SW 1271 (cell line): ENCODE data around the gene TSPAN15.

ENCODE experiments used
- DNase-seq, 2 experiments: peaks; one replicate each; lab custom pipeline; 2025; lab: John Stamatoyannopoulos, UW

Gene TSPAN15

DNA sequence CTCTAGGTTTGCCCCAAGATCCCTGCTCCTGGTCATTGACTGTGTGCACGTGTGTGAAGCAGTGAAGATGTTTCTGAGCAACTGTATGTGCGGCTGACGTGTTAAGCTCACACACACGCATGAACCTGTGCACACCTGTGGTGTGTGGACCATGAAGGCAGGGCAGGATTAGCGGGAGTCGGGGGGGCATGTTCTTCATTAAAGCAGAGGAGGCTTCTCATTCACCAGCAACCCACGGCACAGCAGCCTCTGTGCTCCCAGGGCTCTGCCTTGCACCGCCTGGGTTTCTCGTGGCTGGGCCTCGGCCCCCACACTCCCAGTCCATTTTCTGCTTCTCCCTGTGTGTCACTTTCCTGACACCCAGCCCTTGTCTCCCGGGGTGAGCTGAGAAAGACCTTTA, 33.7 kb upstream of the TSPAN15 start:
- no peak for DNase-seq

DNA sequence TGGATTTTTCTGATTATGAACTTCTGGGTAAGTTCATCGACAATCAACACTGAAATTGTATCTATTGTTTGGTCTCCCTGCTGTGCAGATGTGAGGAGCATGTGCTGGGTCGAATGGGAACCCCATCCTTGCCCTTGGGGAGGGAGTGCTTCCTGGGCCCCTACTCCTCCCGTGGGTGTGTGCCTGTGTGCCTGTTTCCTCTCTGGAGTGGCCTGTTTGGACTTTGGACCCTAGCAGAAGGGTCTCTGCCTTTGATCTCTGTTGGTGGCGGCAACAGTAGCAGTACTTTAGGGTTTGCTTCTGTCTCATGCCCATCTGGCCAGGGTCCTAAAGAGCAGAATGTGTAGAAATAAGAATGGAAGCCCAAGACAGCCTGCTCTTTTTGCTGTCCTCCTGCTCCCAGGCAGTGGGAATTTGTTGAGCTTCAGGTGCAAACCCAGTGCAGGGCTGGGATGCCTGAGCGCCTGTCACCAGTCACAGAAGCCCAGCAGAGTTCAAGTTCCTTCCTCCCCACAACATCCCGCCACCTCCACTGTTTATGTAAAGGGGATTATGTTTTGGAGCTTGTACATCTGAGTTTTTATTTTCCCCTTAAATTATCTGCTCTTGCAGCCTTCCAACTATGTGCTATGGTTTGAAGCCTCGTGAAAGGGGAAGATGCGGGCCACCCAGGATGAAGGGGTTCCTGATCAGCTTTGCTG, 33.1 kb upstream of the TSPAN15 start:
- no peak for DNase-seq

DNA sequence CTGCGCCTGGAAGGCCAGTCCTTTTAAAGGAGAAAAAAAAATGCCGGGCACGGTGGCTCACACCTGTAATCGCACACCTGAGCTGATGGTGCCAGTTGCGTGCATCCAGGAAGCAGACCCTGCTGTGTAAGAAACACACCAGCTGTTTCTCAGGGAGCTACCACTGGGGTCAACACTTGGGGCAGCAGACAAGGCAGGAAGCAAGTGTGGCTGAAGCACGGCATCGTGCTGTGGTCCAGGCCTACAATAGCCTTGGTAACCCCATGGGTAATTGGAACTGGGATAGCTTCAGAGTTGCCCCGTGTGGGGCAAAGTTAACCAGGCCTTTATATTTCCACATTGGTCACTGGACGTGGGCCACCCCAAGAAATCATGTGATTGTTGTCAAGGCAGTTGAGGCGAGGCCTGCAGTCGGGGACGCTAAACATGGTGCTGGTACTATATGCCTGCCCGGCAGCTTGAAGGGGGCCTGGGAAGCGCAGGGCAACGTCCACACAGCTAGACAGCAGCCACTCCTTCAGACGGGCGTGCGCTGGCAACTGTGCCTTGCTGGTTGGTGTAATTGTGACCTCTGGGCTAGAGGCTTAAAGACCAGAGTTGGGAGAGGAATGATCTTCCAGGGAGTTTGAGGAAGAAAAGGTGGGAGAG, 32.0 kb upstream of the TSPAN15 start:
- no peak for DNase-seq

DNA sequence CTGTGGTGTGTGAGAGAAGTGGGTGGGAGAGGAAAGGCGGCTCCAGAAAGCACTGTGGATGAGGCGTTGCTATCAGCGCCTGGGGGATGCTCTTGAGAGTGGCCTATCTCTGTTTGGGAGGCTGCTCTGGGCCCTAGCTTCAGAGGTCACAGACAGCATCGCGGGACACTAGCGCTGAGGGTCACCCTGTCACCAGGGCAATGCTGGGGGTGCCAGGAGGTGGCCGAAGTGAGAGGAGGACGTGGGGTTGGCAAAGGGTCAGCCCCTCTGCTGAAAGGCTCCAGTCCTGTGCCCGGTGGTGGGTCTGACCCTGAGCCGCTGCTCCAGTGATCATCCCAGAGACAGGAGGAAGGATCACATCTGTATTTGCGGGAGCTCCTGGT, 31.5 kb upstream of the TSPAN15 start:
- DNase-seq = no peak

DNA sequence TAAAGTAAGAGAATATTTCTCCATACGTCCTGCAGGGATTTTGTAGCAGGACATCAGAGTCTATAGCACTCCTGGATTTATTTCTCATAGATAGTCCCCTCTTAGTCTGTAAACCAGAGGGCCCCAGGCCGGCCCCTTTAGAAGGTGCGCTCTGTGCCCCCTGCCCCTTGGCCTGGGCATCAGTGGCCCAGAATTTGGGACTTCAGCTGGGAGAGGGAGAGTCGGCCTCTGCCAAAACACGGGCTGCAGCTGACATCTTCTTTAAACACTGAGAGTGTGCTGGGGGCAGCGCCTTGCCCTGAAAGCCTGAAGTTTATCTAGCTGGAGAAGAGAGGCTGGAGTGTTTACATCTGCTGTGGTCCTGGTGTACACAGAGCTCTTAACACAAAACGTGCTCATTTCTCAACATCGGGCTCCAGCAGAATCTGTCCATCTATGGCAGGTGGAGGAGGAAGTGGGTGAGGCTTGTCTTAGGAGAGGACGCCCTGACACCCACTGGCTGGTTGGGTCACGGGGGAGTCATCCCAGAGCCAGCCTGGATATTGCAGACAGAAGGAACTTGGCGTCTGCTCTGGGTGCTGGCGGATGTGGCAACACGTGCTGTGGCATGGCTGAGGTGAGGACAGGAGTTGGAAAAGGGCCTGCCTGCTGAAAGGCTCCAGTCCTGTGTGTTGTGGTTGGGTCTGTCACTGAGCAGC, 29.5 kb upstream of the TSPAN15 start:
- no peak for DNase-seq

DNA sequence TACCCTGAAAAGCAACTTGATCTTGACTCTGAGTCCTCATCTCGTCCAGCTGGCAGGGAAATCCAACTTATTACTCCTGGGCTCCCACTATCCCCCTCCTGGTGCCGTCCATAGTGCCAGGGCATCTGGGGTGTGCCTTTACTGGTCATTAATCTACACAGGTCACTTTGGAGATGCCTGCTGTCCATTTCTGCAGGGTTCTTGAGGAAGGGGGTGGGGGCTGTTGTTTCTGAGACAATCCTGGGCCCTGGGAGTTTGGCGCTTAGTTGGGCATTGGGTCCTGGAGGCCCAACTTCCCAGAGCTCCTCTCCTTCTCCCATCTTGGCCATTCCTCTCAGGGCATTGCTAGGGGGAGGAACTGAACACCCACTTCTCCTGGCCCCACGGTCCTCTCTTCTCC, 28.6 kb upstream of the TSPAN15 start:
- DNase-seq = no peak

DNA sequence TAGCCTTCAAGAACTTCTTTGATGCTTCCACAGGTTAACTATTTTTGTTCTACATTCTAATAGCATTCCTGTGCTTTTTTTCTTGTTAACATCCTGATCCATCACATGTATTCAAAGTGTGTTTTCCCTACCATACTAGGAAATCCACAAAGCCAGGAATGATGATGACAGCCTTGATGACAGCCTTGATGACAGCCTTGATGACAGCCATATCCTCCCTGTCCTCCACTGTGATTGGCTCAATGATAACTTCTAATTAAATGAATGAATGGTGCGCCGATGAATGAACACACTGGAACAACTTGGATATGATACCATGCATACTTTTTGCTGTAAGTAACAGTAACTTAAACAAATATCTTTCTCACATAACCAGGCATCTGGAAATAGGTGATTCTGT, 26.2 kb upstream of the TSPAN15 start:
- no peak for DNase-seq

DNA sequence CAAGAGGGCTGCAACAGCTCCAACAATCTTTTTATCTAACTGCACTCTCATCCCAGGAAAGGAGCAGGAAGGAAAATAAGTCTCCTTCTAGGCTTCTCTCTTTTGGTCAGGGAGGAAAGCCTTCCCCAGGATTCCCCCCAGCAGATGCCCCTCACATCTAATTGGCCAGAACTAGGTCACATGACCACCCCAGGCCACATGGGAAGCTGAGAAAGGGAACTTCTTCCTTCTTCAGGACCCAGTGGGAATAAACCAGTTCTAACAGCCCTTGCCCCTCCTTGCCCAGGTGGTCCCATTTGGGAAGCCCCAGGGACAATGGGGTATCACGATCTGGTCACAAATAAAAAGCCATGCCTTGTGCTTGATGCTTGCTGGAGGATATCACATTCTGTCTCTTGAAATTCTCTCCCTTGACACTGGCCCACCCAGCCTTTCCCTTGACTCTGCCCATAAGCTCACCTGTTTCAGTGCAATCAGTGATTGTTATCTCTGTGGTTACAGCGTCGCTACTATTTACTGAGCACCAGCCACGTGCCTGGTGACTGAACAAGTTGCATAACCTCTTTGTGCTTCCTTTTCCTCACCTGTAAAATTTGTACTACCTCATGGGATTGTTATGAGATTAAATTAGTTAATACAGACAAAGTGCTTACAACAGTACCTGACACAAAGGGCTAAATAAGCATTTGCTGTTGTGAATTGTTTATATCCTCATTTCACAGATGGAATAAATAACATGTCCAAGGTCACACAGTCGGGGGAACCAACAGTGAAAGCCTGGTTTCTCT, 25.6 kb upstream of the TSPAN15 start:
- no peak for DNase-seq

DNA sequence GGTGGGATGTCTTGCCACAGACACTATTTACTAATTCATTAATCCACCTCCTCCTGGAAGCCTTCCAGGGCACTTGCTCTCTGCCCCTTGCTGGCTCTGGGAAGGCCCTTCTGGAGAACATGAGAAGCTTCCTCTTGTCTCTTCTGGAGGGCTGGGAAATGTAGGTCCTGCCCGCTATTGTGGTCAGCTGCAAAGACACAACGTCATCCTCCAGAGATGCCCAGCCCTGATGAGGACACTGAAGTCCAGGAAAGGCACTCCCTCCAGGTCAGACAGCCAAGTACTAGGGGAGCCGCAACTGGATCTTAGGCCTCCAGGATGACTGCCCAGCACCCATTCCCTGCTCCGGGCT, 24.9 kb upstream of the TSPAN15 start:
- DNase-seq = no peak

DNA sequence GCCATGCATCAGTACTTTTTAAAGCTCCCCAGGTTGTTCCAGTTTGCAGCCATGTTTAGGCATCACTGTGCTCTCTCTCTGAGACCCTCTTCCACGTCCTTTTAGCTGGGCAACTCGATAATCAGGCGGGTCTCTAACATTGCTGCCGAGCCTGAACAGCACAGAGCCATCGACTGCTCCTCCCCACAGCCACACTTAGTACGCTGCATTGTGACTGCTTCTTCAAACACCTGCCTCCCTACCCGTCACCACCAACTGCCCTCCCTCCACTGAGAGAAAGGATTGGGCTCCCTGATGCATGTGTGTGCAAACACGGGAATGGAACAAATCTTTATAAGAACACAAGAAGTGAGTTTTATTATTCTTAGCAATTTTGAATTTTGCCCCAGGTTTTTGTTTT, 23.1 kb upstream of the TSPAN15 start:
- no peak for DNase-seq

DNA sequence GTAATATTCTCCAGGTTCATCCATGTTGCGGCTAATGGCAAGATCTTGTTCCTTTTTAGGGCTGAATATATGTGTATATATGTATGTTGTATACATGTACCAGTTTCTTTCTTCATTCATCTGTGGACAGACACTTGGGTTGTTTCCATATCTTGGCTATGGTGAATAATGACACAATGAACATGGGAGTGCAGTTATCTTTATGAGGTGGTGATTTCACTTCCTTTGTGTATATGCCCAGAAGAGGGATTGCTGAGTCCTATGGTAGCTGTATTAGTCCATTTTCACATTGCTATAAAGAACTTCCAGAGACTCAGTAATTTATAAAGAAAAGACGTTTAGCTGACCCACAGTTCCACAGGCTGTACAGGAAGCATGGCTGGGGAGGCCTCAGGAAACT, 17.1 kb upstream of the TSPAN15 start:
- no peak for DNase-seq

DNA sequence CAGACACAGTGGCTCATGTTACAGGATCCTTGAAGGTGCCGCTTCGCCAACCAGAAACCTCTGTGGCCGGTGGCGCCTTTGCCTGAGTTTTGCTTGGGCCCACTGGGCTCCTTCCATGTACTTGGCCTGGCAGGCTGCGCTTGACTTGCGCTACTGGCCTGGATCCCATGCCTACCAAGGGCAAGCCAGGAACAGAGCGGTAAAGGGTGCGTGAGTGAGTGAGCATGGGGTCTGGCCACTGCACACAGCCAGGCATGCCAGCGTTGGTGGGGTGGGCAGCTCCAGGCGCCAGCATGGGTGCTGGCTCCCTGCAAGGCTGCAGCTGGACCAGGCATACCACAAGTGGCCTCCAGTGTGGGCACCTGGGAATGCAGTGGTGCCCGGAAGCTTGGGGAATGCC, 16.3 kb upstream of the TSPAN15 start:
- DNase-seq = no peak

DNA sequence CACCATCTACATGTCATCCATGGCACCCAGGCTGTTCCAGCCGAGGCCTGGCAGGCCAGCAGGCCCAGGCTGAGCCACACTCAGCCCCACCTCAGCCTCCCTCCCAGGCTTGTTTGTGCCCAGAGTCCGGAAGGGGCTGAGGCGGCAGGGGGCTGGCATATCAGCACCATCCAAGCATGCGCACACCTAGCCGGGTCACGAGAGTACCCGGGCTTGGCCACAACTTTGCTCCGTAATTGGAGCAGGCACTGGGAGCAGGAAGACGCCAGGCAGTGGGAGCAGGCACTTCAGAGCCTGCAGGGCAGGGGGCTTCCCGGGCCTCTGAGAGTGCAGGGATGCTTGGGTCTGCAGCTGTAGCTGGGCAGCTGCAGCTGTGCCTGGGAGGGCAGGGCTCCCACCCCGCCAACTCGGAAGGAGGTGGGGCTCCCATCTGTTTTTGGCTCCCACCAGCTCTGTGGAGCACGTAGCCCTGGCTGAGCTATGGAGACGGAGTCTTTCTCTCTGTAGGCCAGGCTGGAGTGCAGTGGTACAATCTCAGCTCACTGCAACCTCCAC, 15.2 kb upstream of the TSPAN15 start:
- no peak for DNase-seq

DNA sequence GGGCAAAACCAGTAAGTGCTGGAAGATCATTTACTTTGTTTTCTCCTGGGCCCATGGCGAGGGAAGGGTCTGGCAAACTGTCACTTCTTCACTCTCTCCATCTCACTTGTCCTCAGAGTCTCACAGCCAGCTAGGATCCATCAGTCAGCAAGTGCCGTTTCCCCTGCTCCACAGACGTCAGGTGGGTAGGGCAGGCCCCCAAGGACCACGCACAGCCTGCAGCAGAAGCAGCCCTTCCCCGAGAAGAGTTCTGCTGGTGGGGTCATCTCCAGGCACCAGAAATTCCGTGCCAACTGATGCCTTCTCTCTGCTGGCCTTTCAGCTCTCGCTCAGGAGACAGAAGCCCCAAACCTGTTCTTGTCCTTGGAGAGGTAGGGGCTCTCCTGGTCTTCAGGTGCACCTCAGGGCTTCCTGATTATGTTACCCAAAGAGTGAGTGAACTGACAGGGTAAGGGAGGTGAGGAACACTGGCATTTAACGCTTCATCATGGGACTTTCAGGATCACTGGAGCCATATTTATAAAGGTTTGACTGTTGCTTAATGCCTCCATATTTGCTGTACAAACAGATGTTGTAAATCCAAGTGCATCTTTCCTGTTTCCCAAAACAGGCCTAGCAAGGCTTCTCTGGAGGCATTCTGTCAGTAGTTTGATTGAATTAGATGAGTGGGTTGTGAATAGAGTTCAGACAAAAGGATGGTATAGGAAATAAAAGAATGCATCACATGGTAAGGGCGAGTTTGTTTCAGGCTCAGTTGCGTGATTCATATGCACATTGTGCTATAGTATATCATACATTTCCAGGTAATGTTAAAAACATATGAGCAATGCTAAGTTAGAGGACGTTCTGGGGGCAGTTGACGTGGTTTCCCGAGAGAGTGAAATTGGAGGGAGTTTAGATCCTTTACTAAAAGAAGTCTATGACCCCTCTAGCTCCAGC, 13.7 kb upstream of the TSPAN15 start:
- DNase-seq = no peak

DNA sequence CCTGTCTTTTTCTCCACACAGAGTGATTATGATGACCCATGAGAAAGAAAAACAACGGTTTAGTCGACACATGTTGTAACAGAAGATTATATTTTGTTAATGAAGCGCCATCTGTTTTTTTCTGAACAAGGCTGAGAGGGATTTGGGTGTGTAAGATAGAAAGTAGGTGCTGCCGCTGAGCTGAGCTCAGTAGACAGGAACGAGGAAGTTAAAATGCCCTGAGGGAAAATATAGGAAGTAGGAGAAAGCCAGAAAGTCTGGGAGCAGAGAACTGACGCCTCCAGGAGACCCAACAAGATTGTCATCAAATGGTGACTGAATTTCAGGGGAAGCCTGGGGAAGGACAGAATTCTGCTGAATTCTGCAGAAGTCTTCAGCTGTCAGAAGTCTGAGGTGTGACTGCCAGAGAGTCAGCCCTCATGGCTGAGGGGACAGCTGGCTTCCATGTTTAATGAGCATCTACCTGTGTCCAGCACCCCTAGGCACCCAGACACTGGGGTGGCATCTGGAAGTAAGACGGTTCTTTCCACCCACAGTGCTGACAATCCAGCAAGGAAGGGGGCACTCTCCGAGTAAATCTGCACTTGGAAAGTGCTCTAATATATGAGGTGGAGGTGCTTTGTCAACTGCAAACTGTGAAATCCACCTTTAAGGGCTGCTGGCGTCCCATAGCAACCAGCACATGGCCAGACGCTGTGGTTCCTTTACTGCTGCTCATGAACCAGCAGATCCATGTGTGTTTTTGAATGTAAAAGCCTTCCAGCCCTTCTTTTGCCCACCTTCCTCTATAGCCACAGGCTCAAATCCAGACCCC, 12.5 kb upstream of the TSPAN15 start:
- no peak for DNase-seq

DNA sequence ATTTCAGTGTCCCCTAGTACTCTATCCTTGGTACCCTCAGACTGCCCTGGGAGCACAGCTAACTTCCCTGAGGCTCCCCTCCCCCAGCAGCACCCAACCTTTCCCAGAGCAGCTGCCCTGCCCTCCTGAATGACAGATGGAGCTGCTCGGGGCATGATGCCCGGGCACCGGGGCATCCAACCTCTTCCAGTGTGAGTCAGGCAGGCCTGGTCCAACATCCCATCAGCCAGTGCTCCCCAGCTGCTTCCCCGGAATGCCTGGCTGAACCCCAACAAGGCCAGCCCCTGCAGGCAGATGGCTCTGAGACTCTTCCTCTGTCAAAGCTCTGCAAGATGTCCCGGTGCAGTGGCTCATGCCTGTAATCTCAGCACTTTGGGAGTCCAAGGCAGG, 11.9 kb upstream of the TSPAN15 start:
- no peak for DNase-seq

DNA sequence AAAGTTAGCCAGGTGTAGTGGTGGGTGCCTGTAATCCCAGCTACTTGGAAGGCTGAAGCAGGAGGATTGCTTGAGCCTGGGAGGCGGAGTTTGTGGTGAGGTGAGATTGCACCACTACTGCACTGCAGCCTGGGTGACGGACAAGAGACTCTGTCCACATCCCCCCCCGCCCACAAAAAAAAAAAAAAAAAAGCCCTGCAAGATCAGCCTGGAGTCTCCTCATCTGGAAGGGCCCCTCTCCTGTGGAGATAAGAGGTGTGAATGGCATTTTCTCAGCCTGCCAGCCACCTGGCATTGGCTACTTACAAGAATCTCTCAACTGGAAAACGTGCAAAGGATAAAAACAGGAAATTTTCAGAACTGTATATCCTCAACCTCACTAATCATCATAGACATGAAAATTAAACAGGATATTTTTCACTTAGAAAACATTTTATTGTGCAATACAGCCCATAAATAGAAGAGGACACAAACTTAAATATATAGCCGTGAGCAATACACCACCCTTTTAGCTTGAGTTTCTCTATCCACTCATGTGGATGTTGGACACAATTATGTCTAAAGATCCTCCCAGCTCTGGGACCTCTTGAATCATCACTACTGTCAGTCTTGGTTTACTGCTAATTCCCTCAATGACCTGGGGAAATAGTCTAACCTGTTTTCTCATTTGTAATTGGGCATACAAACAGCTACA, 11.3 kb upstream of the TSPAN15 start:
- DNase-seq = no peak

DNA sequence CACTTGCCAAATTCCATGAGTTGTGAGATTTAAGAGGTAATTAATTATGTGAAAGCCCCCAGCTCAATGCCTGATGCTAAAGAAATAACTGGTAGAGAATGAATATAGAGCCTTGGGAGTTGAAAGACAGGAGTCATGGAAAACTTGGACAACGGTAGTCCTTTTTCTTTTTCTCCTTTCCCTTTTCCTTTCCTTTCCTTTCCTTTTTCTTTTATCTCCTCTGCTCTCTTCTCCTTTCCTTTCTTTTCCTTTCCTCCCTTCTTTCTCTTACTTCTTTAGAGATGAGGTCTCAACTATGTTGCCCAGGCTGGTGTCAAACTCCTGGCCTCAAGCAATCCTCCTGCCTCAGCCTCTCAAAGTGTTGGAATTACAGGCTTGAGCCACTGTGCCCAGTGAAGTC, 7.9 kb upstream of the TSPAN15 start:
- no peak for DNase-seq

DNA sequence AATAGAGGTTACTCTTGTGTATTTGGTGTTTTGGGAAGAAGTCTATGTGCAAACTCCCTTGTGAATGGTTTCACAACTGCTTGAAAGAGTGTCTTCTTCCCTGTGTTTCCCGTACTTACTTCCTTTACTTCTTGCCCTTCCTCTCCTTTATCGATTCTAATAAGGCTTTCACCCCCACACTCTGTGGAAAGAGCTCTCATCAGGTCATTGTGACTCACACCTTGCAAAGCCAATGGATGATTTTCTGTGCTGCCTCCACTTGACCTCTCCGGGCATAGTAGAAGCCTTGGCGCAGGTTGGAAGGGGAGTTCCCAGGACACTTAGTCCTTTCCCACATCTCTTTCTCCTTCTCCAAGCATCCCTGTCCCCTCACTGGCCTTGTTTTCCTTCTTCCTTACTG, 6.2 kb upstream of the TSPAN15 start:
- DNase-seq = no peak

DNA sequence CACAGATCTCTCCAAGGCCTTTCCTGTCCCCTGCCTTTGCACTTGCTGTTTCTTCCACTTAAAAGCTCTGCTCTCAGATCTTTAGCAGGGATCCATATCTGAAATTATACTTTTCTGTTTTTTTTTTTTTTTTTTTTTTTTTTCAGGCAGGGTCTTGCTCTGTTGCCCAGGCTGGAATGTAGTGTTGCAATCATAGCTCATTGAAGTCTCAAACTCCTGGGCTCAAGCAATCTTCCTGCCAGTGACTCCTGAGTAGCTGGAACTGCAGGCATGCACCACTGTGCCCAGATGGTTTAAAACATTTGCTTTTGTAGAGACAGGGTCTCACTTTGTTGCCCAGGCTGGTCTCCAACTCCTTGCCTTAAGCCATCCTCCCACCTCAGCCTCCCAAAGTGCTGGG, 5.0 kb upstream of the TSPAN15 start:
- DNase-seq = no peak
